Activated CD8-positive, alpha-beta memory T cell treated with anti-CD3 and anti-CD28 coated beads, Interleukin-2, amount 50 U/mL, for 1 hour (primary cell): ENCODE results near the gene RNF17.
"Not testable (repeated sequence)": the region's sequence is repeated elsewhere in the genome, so short reads cannot be mapped to it uniquely, and the experiment has no call there.

Experiments used
- DNase-seq: peaks from one replicate; pipeline ENCODE4 v3.0.0-alpha.2; 2020; ENCODE audit errors: extremely low read depth

The RNF17 gene

GRCh38 chr13:24745516-24745860 lies 18.5 kb upstream of the RNF17 start:
- no peak for DNase-seq

- DNase-seq = no peak
These were observed 17.9 kb upstream of the RNF17 start for GRCh38 chr13:24745861-24746617.

DNA sequence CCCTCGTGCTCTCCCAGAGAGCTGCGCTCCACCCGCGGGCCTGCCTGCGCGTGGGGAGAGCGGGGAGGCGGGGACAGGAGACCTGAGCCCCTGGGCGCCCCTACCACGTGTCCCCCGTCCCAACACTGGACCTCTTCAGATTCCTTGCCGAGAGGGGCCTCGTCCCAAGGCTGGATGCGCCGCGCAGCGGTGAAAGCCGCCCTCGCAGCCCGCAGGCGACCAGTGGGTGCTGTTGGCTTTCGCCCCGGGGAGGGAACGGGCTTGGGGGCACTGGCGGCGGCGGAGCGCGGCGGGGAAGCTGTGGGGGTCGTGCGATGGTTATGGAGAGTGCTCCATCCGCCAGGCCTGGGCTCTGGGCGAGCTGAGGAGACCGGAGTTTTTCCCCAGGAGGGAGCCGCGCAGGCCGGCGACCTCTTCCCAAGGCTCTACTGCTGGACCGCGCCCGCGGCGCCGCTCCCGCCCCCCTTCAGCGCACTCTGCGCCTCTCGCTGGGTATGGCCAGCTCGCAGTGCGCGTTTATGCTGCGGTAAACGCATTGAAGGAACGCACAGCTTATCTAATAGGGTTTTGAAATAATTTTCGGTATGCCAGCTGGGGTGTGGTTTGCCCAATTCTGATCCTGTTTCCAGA lies 17.2 kb upstream of the RNF17 start:
- no peak for DNase-seq

- no peak for DNase-seq
These were observed 16.5 kb upstream of the RNF17 start for GRCh38 chr13:24747248-24748060.

DNA sequence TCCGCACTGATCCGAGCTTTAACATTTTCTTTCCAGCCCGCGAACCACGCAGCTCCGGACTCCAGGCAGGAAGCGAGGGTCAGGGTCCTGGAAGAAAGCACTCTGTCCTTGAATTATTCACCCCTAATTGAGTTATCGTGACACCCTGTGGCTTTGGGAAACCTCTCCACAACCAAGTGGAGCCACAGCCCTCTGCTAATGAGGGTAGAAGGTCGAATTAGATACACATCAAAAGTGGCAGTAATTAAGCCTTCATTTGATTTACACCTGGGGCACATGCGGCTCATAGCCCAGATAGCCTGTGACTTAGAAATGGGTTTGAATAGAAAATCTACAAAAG lies 15.9 kb upstream of the RNF17 start:
- no peak for DNase-seq

- DNase-seq = no peak
These were observed 4.8 kb upstream of the RNF17 start for GRCh38 chr13:24759197-24759596.

GRCh38 chr13:24764276-24764630 lies 284 bp downstream of the RNF17 start:
- no peak for DNase-seq

GRCh38 chr13:24777171-24777570 lies 13.2 kb downstream of the RNF17 start:
- no peak for DNase-seq

- no peak for DNase-seq
These were observed 20.4 kb downstream of the RNF17 start for GRCh38 chr13:24784319-24784718.

DNA sequence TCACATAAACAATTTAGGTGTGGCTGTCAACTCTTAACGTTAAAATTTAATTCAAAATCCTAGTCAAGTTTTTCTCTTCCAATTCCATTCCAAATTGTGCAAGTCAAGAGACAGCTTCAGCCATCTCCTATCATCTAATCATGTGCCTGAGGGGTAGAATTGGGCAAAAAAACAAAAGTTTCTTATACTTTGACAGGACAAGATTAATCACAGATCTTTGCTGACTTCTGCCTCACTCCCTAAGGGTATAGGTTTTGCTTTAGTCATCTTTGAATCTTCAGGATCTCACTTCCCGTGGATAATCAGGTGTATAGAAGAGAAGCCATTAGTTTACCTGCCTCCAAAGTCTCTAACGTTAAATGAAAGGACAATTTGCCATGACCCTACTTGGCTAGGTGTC lies 24.6 kb downstream of the RNF17 start:
- DNase-seq = no peak

GRCh38 chr13:24802074-24802473 lies 38.1 kb downstream of the RNF17 start:
- no peak for DNase-seq

- no peak for DNase-seq
These were observed 57.2 kb downstream of the RNF17 start for GRCh38 chr13:24821207-24821606.

DNA sequence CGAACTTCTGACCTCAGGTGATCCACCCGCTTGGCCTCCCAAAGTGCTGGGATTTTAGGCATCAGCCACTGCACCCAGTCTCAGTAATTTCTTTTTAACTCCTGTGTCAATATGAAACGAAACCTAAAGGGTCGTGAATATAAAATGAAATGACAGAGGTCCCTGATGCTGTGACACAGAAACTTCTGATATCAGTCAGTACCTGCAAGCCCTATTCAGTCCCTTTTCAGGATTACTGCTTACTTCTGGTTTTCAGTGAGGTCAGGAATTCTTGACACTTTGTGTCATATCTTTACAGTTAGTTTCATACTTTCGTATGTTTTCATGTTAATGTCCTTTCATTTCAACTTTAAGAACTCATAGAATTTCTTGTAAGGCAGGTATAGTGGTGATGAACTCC lies 58.7 kb downstream of the RNF17 start:
- no peak for DNase-seq

DNA sequence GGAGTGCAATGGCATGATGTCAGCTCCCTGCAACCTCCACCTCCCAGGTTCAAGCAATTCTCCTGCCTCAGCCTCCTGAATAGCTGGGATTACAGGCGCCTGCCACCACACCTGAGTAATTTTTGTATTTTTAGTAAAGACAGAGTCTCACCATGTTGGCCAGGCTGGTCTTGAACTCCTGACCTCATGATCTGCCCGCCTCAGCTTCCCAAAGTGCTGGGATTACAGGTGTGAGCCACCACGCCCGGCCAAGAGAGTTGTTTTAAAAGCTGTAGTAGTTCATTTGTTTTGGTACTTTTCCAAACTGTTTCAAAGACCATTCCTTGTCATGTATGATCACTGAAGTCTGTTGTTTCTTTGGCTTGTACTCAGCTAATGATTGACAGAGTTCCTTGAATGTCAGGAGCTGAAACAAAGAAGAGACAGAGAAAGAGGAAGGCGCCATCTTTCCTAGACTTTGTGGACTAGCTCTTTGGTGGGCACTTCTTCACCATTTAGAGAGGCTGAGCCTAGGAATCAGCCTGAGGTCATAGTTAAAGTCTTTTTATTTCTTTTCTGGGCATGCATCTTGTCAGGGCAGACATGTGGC lies 59.2 kb downstream of the RNF17 start:
- DNase-seq = not testable (repeated sequence)

GRCh38 chr13:24827799-24828198 lies 63.8 kb downstream of the RNF17 start:
- no peak for DNase-seq

DNA sequence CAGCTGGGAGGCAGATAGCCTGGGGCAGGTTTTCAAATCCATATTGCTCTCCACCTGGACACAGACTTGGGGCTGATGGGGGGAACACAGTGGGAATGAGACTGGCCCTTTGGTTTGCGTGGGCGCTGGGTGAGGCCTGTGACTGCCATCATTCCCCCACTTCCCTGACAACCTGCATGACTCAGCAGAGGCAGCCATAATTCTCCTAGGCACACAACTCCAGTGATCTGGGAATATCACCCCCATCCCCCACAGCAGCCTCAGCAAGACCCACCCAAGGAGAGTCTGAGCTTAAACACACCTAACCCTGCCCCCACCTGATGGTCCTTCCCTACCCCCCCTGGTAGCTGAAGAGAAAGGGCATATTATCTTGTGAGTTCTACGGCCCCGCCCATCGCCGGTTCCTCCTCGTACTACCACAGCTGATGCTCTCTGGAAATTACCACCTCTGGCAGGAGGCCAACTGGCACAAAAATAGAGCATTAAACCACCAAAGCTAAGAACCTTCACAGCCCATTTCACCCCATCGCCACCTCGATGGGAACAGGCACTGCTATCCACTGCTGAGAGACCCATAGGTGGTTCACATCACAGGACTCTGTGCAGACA lies 71.0 kb downstream of the RNF17 start:
- DNase-seq = no peak

DNA sequence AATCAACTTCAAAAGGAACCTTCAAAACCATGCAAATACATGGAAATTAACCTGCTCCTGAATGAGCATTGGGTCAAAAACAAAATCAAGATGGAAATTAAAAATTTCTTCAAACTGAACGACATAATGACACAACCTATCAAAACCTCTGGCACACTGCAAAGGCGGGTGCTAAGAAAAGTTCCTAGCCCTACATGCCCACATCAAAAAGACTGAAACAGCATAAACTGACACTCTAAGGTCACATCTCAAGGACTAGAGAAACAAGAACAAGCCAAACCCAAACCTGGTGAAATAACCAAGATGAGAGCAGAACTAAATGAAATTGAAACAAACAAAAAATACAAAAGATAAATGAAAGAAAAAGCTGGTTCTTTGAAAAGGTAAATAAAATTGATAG lies 73.6 kb downstream of the RNF17 start:
- not testable (repeated sequence) for DNase-seq

DNA sequence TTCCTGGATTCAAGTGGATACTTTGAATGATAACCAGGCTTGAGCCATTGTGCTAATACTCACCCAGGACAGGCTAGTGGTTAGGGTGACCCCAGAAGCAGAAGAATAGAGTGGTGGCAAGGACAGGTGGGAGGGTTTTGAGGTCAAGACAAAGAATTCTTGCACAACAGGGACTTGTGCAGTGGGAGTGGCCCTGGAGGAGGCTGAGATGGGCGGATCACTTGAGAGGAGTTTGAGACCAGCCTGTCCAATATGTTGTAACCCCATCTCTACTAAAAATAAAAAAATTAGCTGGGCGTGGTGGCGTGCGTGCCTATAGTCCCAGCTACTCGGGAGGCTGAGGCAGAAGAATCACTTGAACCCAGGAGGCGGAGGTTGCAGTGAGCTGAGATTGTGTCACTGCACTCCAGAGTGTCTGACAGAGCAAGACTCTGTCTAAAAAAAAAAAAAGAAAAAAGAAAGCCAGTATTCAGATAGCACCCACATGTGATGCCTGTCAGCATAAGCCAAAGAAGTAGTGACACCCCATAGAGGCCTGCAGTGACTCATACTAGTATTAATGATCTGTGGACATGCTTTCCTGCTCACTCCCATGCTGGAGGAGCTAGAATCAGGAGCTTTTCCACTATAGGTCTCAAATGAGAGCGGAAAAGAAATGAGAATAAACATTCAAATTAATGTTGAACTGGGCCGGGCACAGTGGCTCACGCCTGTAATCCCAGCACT lies 78.7 kb downstream of the RNF17 start:
- no peak for DNase-seq

DNA sequence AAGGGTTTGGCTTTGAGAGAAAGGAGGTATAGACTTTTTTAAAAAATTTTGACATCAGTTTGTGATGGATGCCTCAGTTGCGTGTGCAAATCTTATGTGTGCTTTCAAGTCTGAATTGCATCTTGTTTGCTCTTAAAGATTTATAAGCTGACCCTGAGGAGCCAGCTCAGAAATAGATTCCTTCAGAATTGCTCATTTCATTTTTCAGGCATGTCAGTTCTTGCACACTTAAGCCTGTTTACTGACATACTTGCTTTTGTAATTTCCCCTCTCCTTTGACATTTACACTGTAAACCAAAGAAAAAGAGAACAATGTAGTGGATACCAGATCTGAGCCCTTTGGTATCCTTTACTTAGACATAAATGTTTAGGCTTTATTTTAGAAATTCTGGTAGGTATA lies 87.6 kb downstream of the RNF17 start:
- DNase-seq = no peak

- DNase-seq = no peak
These were observed 90.3 kb downstream of the RNF17 start for GRCh38 chr13:24854311-24854710.

- no peak for DNase-seq
These were observed 95.0 kb downstream of the RNF17 start for GRCh38 chr13:24858953-24859352.

DNA sequence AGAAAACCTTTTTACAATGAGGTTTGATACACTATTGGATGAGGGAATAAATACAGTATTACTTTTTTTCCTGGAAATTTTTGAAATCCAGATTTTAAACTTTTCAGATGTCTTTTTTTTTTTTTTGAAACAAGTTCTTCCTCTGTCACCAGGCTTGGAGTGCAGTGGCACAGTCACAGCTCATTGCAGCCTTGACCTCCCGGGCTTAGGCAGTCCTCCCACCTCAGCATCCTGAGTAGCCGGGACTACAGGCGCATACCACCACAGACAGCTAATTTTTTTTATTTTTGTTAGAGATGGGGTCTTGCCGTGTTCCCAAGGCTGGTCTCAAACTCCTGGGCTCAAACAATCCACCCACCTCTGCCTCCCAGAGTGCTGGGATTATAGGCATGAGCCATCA lies 96.8 kb downstream of the RNF17 start:
- DNase-seq = no peak
